Smooth muscle cell (in vitro differentiated cells): ENCODE measurements around the gene SAMD9L. TPM values are rescaled to one million over a fixed set of nuclear protein-coding genes. Genes with fewer than 3 reads are reported as not detected.

Source experiments
- DNase-seq: peaks from one replicate; lab custom pipeline; 2025; ENCODE audit not compliant: unreplicated experiment; lab: John Stamatoyannopoulos, UW
- H2AFZ ChIP-seq: fragments of 200-600 bp; sonication (generic); 2 replicates; pipeline ENCODE4 v1.6.0; 2016; ENCODE audit warnings: antibody characterized with exemption, low read depth, mild to moderate bottlenecking
- H3F3A ChIP-seq: fragments of 200-600 bp; sonication (generic); 2 replicates; pipeline ENCODE4 v1.6.0; 2017; ENCODE audit warnings: antibody characterized with exemption, low read depth
- H3K27ac ChIP-seq: fragments of 200-600 bp; sonication (generic); 2 replicates; pipeline ENCODE4 v1.5.1; 2016; ENCODE audit warnings: low read depth, mild to moderate bottlenecking
- H3K27me3 ChIP-seq: fragments of 200-600 bp; sonication (generic); 2 replicates; pipeline ENCODE4 v1.6.1; 2016; ENCODE audit warnings: low read depth, mild to moderate bottlenecking
- H3K36me3 ChIP-seq: fragments of 200-600 bp; sonication (generic); 2 replicates; pipeline ENCODE4 v1.5.1; 2016; ENCODE audit warnings: low read depth
- H3K4me1 ChIP-seq: fragments of 200-600 bp; sonication (generic); 2 replicates; pipeline ENCODE4 v1.5.1; 2016; ENCODE audit warnings: low read depth
- H3K4me2 ChIP-seq: fragments of 200-600 bp; sonication (generic); 2 replicates; pipeline ENCODE4 v1.6.0; 2016; ENCODE audit warnings: mild to moderate bottlenecking
- H3K4me3 ChIP-seq: fragments of 200-600 bp; sonication (generic); 2 replicates; pipeline ENCODE4 v1.5.1; 2016; ENCODE audit warnings: mild to moderate bottlenecking
- H3K79me2 ChIP-seq: fragments of 200-600 bp; sonication (generic); 2 replicates; pipeline ENCODE4 v1.6.0; 2016; ENCODE audit warnings: low read depth, mild to moderate bottlenecking
- H3K9ac ChIP-seq: fragments of 200-600 bp; sonication (generic); 2 replicates; pipeline ENCODE4 v1.6.0; 2016; ENCODE audit warnings: low read depth
- H3K9me3 ChIP-seq: fragments of 200-600 bp; sonication (generic); replicated peaks from 2 replicates; pipeline ENCODE4 v1.5.1; 2016; ENCODE audit warnings: low read depth
- H4K20me1 ChIP-seq: fragments of 200-600 bp; sonication (generic); 2 replicates; pipeline ENCODE4 v1.6.0; 2016; ENCODE audit warnings: low read depth
- CTCF ChIP-seq: fragments of 200-600 bp; sonication (generic); IDR thresholded peaks from 2 replicates; pipeline ENCODE4 v1.5.1; 2017; ENCODE audit warnings: borderline replicate concordance, mild to moderate bottlenecking, antibody characterized with exemption; ENCODE audit not compliant: insufficient read depth, poor library complexity, severe bottlenecking
- WGBS: methylation state at CpG from one replicate; pipeline ENCODE4 v1.1.7; 2016; ENCODE audit warnings: low lambda C conversion rate; 5-methylcytosine and 5-hydroxymethylcytosine counted together
- polyA plus RNA-seq: library from polyadenylated mRNA; unstranded; fragments of >200 nt; fragmentation: Nextera tagmentation; extraction: Ambion mirVana; gene quantifications from 2 replicates; pipeline ENCODE4 v1.2.1, GENCODE V29; 2016
- total RNA-seq: library from RNA; depleted of rRNA; stranded (reverse); fragments of >200 nt; gene quantifications from 2 replicates; pipeline ENCODE4 v1.2.3, GENCODE V29; 2014

The SAMD9L gene
- total and polyA plus RNA-seq, 2 experiments from 2014 or later: 0.31 to 2.7 TPM

- Histone ChIP-seq H3F3A (no peaks in the 10 kb centered on the region), H3K4me2 (no peak overlapping the region), H3K27me3 (peaks cover 21% of the 10 kb centered on the region), H3K36me3 (no peaks in the 10 kb centered on the region), H3K4me1 (no peaks in the 10 kb centered on the region), H3K4me3 (no peak overlapping the region), H3K27ac (no peak overlapping the region), H3K9ac (no peak overlapping the region), H3K79me2 (no peaks in the 10 kb centered on the region), H2AFZ (no peak overlapping the region), H4K20me1 (no peaks in the 10 kb centered on the region), H3K9me3 (no peaks in the 10 kb centered on the region)
- 43% methylated on average over 3 of the region's 3 CpGs for WGBS
- DNase-seq: no peak
- TF ChIP-seq CTCF: no peak
Measured at GRCh38 chr7:93178213-93178612, 30.0 kb upstream of the SAMD9L start.

- H3K79me2 ChIP-seq: no peaks in the 10 kb centered on the region
- 66% methylated on average over 2 of the region's 2 CpGs for WGBS
- peaks cover 21% of the 10 kb centered on the region for H3K27me3 ChIP-seq
- H3K4me2 ChIP-seq: no peak overlapping the region
- no peak overlapping the region for H3K4me3 ChIP-seq
- H3F3A ChIP-seq: no peaks in the 10 kb centered on the region
- H3K36me3 ChIP-seq: no peaks in the 10 kb centered on the region
- no peak for TF ChIP-seq CTCF
- no peaks in the 10 kb centered on the region for H3K9me3 ChIP-seq
- no peaks in the 10 kb centered on the region for H3K4me1 ChIP-seq
- H2AFZ ChIP-seq: no peak overlapping the region
- no peak overlapping the region for H3K9ac ChIP-seq
- H4K20me1 ChIP-seq: no peaks in the 10 kb centered on the region
- no peak overlapping the region for H3K27ac ChIP-seq
- DNase-seq: no peak
Measured at GRCh38 chr7:93176992-93177580, 28.9 kb upstream of the SAMD9L start.

GRCh38 chr7:93175219-93175618 is 27.0 kb upstream of the SAMD9L start:
- no peaks in the 10 kb centered on the region for H3K36me3 ChIP-seq
- no peaks in the 10 kb centered on the region for H3K9me3 ChIP-seq
- no peak overlapping the region for H2AFZ ChIP-seq
- H3K27ac ChIP-seq: no peak overlapping the region
- H3K4me3 ChIP-seq: no peak overlapping the region
- WGBS: 87% methylated on average over 2 of the region's 2 CpGs
- no peak overlapping the region for H3K4me2 ChIP-seq
- H3F3A ChIP-seq: no peaks in the 10 kb centered on the region
- no peaks in the 10 kb centered on the region for H4K20me1 ChIP-seq
- H3K27me3 ChIP-seq: peaks cover 16% of the 10 kb centered on the region
- no peaks in the 10 kb centered on the region for H3K4me1 ChIP-seq
- no peak overlapping the region for H3K9ac ChIP-seq
- H3K79me2 ChIP-seq: no peaks in the 10 kb centered on the region
- TF ChIP-seq CTCF: no peak
- no peak for DNase-seq

GRCh38 chr7:93172683-93173082 is 24.5 kb upstream of the SAMD9L start:
- Histone ChIP-seq H3F3A (no peaks in the 10 kb centered on the region), H3K36me3 (no peaks in the 10 kb centered on the region), H3K4me3 (no peak overlapping the region), H3K27ac (no peak overlapping the region), H4K20me1 (no peaks in the 10 kb centered on the region), H3K79me2 (no peaks in the 10 kb centered on the region), H3K9me3 (no peaks in the 10 kb centered on the region), H3K4me2 (no peak overlapping the region), H3K27me3 (peaks cover under 1% of the 10 kb centered on the region), H2AFZ (no peak overlapping the region), H3K9ac (no peak overlapping the region), H3K4me1 (no peaks in the 10 kb centered on the region)
- DNase-seq: no peak
- TF ChIP-seq CTCF: no peak
- 72% methylated on average over 2 of the region's 2 CpGs for WGBS
